Testis (tissue), 2 donors: ENCODE results near the gene EXOSC10.
"Not testable (repeated sequence)": the region's sequence is repeated elsewhere in the genome, so short reads cannot be mapped to it uniquely, and the experiment has no call there.

Experiments
- CTCF ChIP-seq, 3 experiments: fragments of 450-650 bp in 2 of 3; fragments of 200-600 bp in 1 of 3; sonication (generic) in 1 of 3; IDR thresholded peaks; one replicate each; pipeline ENCODE4 v1.5.1; 2016 to 2019; ENCODE audit warnings: antibody characterized with exemption in 3 of 3, mild to moderate bottlenecking in 2 of 3, moderate library complexity in 1 of 3
- POLR2A ChIP-seq: fragments of 450-650 bp; IDR thresholded peaks from one replicate; pipeline ENCODE4 v1.6.1; 2017; ENCODE audit warnings: antibody characterized with exemption, mild to moderate bottlenecking, moderate library complexity

GRCh38 chr1:11073398-11073797, 26.3 kb downstream of the EXOSC10 start:
- not testable (repeated sequence) for TF ChIP-seq CTCF (IDR thresholded peaks at IDR 0.05); POLR2A
